ENCODE results near the gene MBP. TPM values are rescaled to one million over a fixed set of nuclear protein-coding genes. Genes with fewer than 3 reads are reported as not detected.

MBP gene
- total and polyA plus RNA-seq, 2 donors (not counting 3 experiments of a cell fraction or from before 2014, with no cell fraction given): 1.7 to 2.3 TPM

- dilution Hi-C loops (cut with MboI; ENCODE audit: extremely low pct_ligation_motif_present, low sequenced_read_pairs): no loop called here
- no TSS peak for BruUV-seq (replicated peaks)
- no peak for TF ChIP-seq MAX (IDR thresholded peaks at IDR 0.05; ENCODE audit: insufficient read depth, insufficient read length)
- TF ChIP-seq JUN (IDR thresholded peaks at IDR 0.05; ENCODE audit: borderline replicate concordance, insufficient read depth, insufficient read length, low read depth): no peak
- no peak for TF ChIP-seq CTCF (IDR thresholded peaks at IDR 0.05; ENCODE audit: extremely low read depth in 1 of 2, insufficient read depth in 1 of 2, low read depth in 1 of 2, low read length in 2 of 2)
- no peak for TF ChIP-seq EZH2 (IDR thresholded peaks at IDR 0.05; ENCODE audit: borderline replicate concordance, low read depth, low read length, severe bottlenecking)
- no peak for TF ChIP-seq GATA2 (IDR thresholded peaks at IDR 0.05; ENCODE audit: insufficient read depth, insufficient read length, low read depth, low read length)
- TF ChIP-seq FOS (IDR thresholded peaks at IDR 0.05; ENCODE audit: borderline replicate concordance, insufficient read depth, low read length): no peak
- no peak for TF ChIP-seq POLR2AphosphoS5 (IDR thresholded peaks at IDR 0.05; ENCODE audit: insufficient read depth, low read depth, low read length)
- no peak for TF ChIP-seq POLR2A (IDR thresholded peaks at IDR 0.05; ENCODE audit: low read depth, low read length)
- TF ChIP-seq MYC (IDR thresholded peaks at IDR 0.05; ENCODE audit: low read depth, low read length): no peak
These were observed 41.9 kb downstream of the MBP start for GRCh38 chr18:77090546-77091174.

More at GRCh38 chr18:77090546-77091174, 41.9 kb downstream of the MBP start:
- H3K27ac ChIP-seq (ENCODE audit: insufficient read depth, low read depth, low read length): no peak overlapping the region
- no peak for DNase-seq (ENCODE audit: low read depth, low spot score)
- FAIRE-seq: no peak
- CTCF ChIA-PET: interaction anchor here (1.6 kb wide), 1 partner anchor 19 kb away, joined by 3 read pairs; no protein-coding TSS in a partner anchor
- no peaks in the 10 kb centered on the region for H4K20me1 ChIP-seq (replicated peaks; ENCODE audit: control insufficient read depth, extremely low read depth, insufficient read depth, low read length)
- H3K4me1 ChIP-seq (ENCODE audit: control insufficient read depth, extremely low read depth, insufficient read depth, low read length): peaks cover 13% of the 10 kb centered on the region
- H3K36me3 ChIP-seq (ENCODE audit: control insufficient read depth in 2 of 2, extremely low read depth in 1 of 2, insufficient read depth in 2 of 2, low read length in 2 of 2): no peaks in the 10 kb centered on the region
- intact Hi-C loops (cut with micrococcal nuclease): no loop called here
- H3K4me3 ChIP-seq (replicated peaks in 1 of 3; ENCODE audit: insufficient read depth in 1 of 3, low read depth in 1 of 3, low read length in 3 of 3): no peak overlapping the region
- POLR2A ChIA-PET: no interaction called here
- H3K9me3 ChIP-seq (replicated peaks; ENCODE audit: control insufficient read depth, insufficient read depth, low read length): no peaks in the 10 kb centered on the region
- no peaks in the 10 kb centered on the region for H3K27me3 ChIP-seq (ENCODE audit: control insufficient read depth in 2 of 2, insufficient read depth in 2 of 2, low read length in 2 of 2)
- no peaks in the 10 kb centered on the region for H3K79me2 ChIP-seq (ENCODE audit: control insufficient read depth, insufficient read depth, low read length)
- H3K9ac ChIP-seq (replicated peaks; ENCODE audit: extremely low read depth, insufficient read depth, low read length): no peak overlapping the region
- H3K4me2 ChIP-seq (ENCODE audit: insufficient read depth, low read length): no peak overlapping the region
- H2AFZ ChIP-seq (ENCODE audit: low read depth, low read length): no peak overlapping the region
- H3K9me1 ChIP-seq (replicated peaks; ENCODE audit: control insufficient read depth, extremely low read depth, insufficient read depth, low read length): no peaks in the 10 kb centered on the region

Measured in endothelial cell of umbilical vein (primary cell).